Esophagus squamous epithelium (tissue), 4 donors: ENCODE measurements around the gene SYT9.
"Not testable (repeated sequence)": the region's sequence is repeated elsewhere in the genome, so short reads cannot be mapped to it uniquely, and the experiment has no call there.

ENCODE experiments used
- CTCF ChIP-seq, 6 experiments: fragments of 450-650 bp in 4 of 6; fragments of 200-600 bp in 2 of 6; sonication (generic) in 2 of 6; IDR thresholded peaks; one replicate each; pipeline ENCODE4 v1.5.1; 2016 to 2019; ENCODE audit warnings: antibody characterized with exemption in 6 of 6, mild to moderate bottlenecking in 4 of 6, moderate library complexity in 4 of 6
- POLR2A ChIP-seq, 4 donors: fragments of 450-650 bp; IDR thresholded peaks; one replicate each; pipeline ENCODE4 v1.6.1; 2017; ENCODE audit warnings: antibody characterized with exemption in 4 of 4, mild to moderate bottlenecking in 4 of 4, moderate library complexity in 3 of 4

GRCh38 chr11:7335442-7335841, 83.7 kb downstream of the SYT9 start:
- not testable (repeated sequence) for TF ChIP-seq CTCF, POLR2A (IDR thresholded peaks at IDR 0.05)
